Ishikawa (cell line): ENCODE results near the gene ZNF554.

Experiments used
- CEBPB ChIP-seq: IDR thresholded peaks from 2 replicates; pipeline ENCODE4 v1.6.1; 2012
- EGR1 ChIP-seq: IDR thresholded peaks from 2 replicates; pipeline ENCODE4 v1.6.1; 2012
- EP300 ChIP-seq: IDR thresholded peaks from 2 replicates; pipeline ENCODE4 v1.6.1; 2012; ENCODE audit warnings: borderline replicate concordance
- RAD21 ChIP-seq: IDR thresholded peaks from 2 replicates; pipeline ENCODE4 v1.6.1; 2012; ENCODE audit warnings: low read depth
- TAF1 ChIP-seq: IDR thresholded peaks from 2 replicates; pipeline ENCODE4 v1.6.1; 2012; ENCODE audit warnings: low read depth, mild to moderate bottlenecking
- TCF12 ChIP-seq: IDR thresholded peaks from 2 replicates; pipeline ENCODE4 v1.6.1; 2012; ENCODE audit warnings: low read depth
- TEAD4 ChIP-seq: IDR thresholded peaks from 2 replicates; pipeline ENCODE4 v1.6.1; 2012
- YY1 ChIP-seq: IDR thresholded peaks from 2 replicates; pipeline ENCODE4 v1.6.1; 2012; ENCODE audit warnings: low read depth
- TF ChIP-seq, protein P1 (sequence below): IDR thresholded peaks from 2 replicates; pipeline ENCODE4 v1.6.1; 2012; ENCODE audit warnings: low read depth, mild to moderate bottlenecking

DNA sequence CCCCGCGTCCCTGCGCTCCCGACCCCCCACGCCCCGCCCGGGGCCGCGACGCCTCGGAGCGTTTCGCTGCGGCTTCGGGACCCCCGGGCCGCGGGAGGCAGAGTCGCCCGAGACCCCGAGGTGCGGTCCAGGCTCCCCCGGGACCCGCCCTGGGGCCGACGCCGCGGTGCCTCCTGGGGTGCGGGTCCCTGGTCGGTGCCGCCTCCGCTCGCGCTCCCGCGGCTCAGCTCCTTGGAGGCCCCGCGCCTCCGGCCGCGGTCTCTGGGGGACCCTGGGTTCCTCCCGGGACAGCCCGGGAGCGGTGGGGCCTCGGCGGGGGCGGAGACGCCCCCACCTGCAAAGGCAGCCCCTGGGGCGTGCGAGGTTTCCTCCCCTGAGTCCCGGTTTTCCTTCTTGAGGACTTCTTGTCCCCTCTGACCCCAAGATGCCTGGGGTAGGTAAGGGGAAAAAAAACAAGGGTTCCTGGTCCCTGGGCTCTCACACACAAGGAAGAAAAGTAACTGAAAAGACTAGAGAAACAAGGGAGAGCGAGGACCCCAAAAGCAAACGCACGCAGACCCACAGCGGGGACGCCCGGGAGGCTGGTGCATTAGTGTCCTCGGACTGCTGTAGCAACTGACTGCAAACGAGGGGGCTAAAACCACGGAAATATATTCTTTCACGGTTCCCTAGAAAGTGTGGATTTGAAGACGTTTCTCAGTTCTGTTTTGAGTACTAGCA lies 22.3 kb downstream of the ZNF554 start:
- TF ChIP-seq RAD21 (no peak), EP300 (no peak), EGR1 (no peak), TEAD4 (no peak), CEBPB (no peak), TCF12 (no peak), YY1 (no peak), TAF1 (no peak)
- TF ChIP-seq, protein P1, sequence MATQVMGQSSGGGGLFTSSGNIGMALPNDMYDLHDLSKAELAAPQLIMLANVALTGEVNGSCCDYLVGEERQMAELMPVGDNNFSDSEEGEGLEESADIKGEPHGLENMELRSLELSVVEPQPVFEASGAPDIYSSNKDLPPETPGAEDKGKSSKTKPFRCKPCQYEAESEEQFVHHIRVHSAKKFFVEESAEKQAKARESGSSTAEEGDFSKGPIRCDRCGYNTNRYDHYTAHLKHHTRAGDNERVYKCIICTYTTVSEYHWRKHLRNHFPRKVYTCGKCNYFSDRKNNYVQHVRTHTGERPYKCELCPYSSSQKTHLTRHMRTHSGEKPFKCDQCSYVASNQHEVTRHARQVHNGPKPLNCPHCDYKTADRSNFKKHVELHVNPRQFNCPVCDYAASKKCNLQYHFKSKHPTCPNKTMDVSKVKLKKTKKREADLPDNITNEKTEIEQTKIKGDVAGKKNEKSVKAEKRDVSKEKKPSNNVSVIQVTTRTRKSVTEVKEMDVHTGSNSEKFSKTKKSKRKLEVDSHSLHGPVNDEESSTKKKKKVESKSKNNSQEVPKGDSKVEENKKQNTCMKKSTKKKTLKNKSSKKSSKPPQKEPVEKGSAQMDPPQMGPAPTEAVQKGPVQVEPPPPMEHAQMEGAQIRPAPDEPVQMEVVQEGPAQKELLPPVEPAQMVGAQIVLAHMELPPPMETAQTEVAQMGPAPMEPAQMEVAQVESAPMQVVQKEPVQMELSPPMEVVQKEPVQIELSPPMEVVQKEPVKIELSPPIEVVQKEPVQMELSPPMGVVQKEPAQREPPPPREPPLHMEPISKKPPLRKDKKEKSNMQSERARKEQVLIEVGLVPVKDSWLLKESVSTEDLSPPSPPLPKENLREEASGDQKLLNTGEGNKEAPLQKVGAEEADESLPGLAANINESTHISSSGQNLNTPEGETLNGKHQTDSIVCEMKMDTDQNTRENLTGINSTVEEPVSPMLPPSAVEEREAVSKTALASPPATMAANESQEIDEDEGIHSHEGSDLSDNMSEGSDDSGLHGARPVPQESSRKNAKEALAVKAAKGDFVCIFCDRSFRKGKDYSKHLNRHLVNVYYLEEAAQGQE: no peak
